Endodermal cell (in vitro differentiated cells): ENCODE data around the gene RANGRF. TPM values are rescaled to one million over a fixed set of nuclear protein-coding genes. Genes with fewer than 3 reads are reported as not detected.
A peak's percentile ranks its signal among the peaks of the same experiment; 100 is the strongest.

Experiments used
- DNase-seq: peaks from one replicate; pipeline ENCODE4 v3.0.0-alpha.2; 2017
- H3K27ac ChIP-seq: 2 replicates; pipeline ENCODE4 v1.5.1; 2013; ENCODE audit warnings: mild to moderate bottlenecking, low read depth, low read length, moderate library complexity
- H3K27me3 ChIP-seq: 2 replicates; pipeline ENCODE4 v1.6.1; 2013; ENCODE audit warnings: mild to moderate bottlenecking, low read length, moderate library complexity; ENCODE audit not compliant: insufficient read depth, control insufficient read depth, poor library complexity, severe bottlenecking
- H3K36me3 ChIP-seq: 2 replicates; pipeline ENCODE4 v1.7.0; 2013; ENCODE audit warnings: mild to moderate bottlenecking, low read length, moderate library complexity; ENCODE audit not compliant: control insufficient read depth, insufficient read depth
- H3K4me1 ChIP-seq: one replicate; pipeline ENCODE4 v1.7.0; 2013; ENCODE audit warnings: low read length; ENCODE audit not compliant: control insufficient read depth, insufficient read depth
- H3K4me3 ChIP-seq: 2 replicates; pipeline ENCODE4 v1.5.1; 2013; ENCODE audit warnings: mild to moderate bottlenecking, low read length, moderate library complexity
- H3K9ac ChIP-seq: 2 replicates; pipeline ENCODE4 v1.6.1; 2013; ENCODE audit warnings: mild to moderate bottlenecking, low read length, moderate library complexity; ENCODE audit not compliant: poor library complexity, severe bottlenecking; ENCODE audit errors: extremely low read depth
- H3K9me3 ChIP-seq: 2 replicates; pipeline ENCODE4 v1.6.1; 2013; ENCODE audit warnings: mild to moderate bottlenecking, low read length, moderate library complexity; ENCODE audit not compliant: control insufficient read depth
- H3K27ac Mint-ChIP-seq: 2 replicates; pipeline ENCODE4 v1.8.0; 2020; ENCODE audit warnings: mixed read lengths
- H3K27me3 Mint-ChIP-seq: 2 replicates; pipeline ENCODE4 v1.8.0; 2021; ENCODE audit warnings: mild to moderate bottlenecking, mixed read lengths; ENCODE audit not compliant: insufficient read depth
- H3K36me3 Mint-ChIP-seq: 2 replicates; pipeline ENCODE4 v1.8.0; 2020; ENCODE audit warnings: low read depth, mixed read lengths
- H3K4me1 Mint-ChIP-seq: 2 replicates; pipeline ENCODE4 v1.8.0; 2020; ENCODE audit warnings: mixed read lengths
- H3K4me3 Mint-ChIP-seq: 2 replicates; pipeline ENCODE4 v1.8.0; 2020; ENCODE audit warnings: mild to moderate bottlenecking, moderate library complexity, mixed read lengths
- H3K9me3 Mint-ChIP-seq: 2 replicates; pipeline ENCODE4 v1.8.0; 2020; ENCODE audit warnings: mild to moderate bottlenecking, mixed read lengths
- WGBS, 2 experiments: methylation state at CpG; one replicate each; pipeline versions ENCODE4 v1.1.5 to v1.1.7; 2013; ENCODE audit warnings: missing lambda C conversion rate in 2 of 2, mixed read lengths in 1 of 2; ENCODE audit not compliant: insufficient coverage in 1 of 2, insufficient read length in 1 of 2; 5-methylcytosine and 5-hydroxymethylcytosine counted together
- total RNA-seq, 2 donors: library from RNA; stranded (reverse); fragmentation: NEBNext Ultra II Directional in 1 of 2; extraction: Animal tissue kit (Norgen Biotek cat#: 25700) in 1 of 2; gene quantifications; 2 replicates in 1 of 2; 3 replicates in 1 of 2; pipeline ENCODE4 v1.2.1, GENCODE V29; 2021
- TF ChIP-seq, protein P1 (sequence below): fragments of 200-600 bp; sonication (generic); conservative IDR thresholded peaks from 2 replicates; pipeline ENCODE4 v1.5.0; 2021; ENCODE audit warnings: antibody characterized with exemption, mild to moderate bottlenecking

Gene RANGRF
- total RNA-seq, 2 donors from 2014 or later, result 34.0 to 36.3 TPM

DNA sequence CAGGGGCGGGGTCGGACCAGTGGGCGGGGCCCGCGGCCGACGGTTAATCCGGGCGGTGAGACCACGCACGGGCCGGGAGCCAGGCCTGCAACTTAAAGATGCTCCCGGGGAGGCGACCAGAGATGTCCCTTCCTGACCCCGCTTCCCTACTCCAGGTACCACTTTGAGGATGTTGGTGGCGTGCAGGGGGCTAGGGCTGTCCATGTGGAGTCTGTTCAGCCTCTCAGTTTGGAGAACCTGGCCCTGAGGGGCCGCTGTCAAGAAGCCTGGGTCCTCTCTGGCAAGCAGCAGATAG, 580 bp downstream of the RANGRF start:
- WGBS, 2 experiments, result 7 to 13% methylated on average over 6 to 17 of the region's 17 CpGs
- Mint-ChIP-seq H3K4me1 (peaks cover 13% of the 10 kb centered on the region), H3K27ac (peak overlapping the region; percentile 95), H3K36me3 (peaks cover 5% of the 10 kb centered on the region), H3K9me3 (no peaks in the 10 kb centered on the region), H3K4me3 (peak overlapping the region; percentile 88), H3K27me3 (no peaks in the 10 kb centered on the region)
- no peak for DNase-seq
- Histone ChIP-seq H3K4me1 (peaks cover 3% of the 10 kb centered on the region), H3K9me3 (no peaks in the 10 kb centered on the region), H3K36me3 (no peaks in the 10 kb centered on the region), H3K9ac (peak overlapping the region; percentile 72), H3K27ac (no peak overlapping the region), H3K27me3 (no peaks in the 10 kb centered on the region), H3K4me3 (peak overlapping the region; percentile 80)
- TF ChIP-seq, protein P1, sequence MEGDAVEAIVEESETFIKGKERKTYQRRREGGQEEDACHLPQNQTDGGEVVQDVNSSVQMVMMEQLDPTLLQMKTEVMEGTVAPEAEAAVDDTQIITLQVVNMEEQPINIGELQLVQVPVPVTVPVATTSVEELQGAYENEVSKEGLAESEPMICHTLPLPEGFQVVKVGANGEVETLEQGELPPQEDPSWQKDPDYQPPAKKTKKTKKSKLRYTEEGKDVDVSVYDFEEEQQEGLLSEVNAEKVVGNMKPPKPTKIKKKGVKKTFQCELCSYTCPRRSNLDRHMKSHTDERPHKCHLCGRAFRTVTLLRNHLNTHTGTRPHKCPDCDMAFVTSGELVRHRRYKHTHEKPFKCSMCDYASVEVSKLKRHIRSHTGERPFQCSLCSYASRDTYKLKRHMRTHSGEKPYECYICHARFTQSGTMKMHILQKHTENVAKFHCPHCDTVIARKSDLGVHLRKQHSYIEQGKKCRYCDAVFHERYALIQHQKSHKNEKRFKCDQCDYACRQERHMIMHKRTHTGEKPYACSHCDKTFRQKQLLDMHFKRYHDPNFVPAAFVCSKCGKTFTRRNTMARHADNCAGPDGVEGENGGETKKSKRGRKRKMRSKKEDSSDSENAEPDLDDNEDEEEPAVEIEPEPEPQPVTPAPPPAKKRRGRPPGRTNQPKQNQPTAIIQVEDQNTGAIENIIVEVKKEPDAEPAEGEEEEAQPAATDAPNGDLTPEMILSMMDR, result no peak

DNA sequence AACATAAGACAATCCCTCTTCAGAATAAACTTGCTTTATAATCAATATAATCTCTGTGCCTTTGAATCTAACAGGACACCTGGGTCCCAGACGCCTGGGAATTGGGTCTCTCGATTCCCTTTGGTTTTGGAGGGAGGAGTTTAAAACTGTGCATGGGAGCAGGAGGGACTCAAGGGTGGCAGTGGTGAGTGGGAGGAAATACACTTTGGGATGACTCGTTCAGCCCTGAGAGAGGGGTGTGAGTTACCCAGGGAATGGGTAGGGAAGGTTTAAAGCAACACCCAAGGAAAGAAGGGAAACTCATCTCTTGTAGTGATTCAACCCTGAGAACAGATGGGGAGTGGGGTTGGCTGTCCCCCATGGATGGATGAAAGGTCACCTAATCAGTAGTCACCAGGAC, 1.6 kb downstream of the RANGRF start:
- Histone ChIP-seq H3K27ac (no peak overlapping the region), H3K27me3 (no peaks in the 10 kb centered on the region), H3K36me3 (no peaks in the 10 kb centered on the region), H3K4me1 (peaks cover 10% of the 10 kb centered on the region), H3K9me3 (no peaks in the 10 kb centered on the region), H3K9ac (no peak overlapping the region), H3K4me3 (no peak overlapping the region)
- no peaks in the 10 kb centered on the region for H3K9me3 Mint-ChIP-seq
- TF ChIP-seq, protein P1, result no peak
- H3K4me3 Mint-ChIP-seq, result peak overlapping the region; percentile 88
- H3K4me1 Mint-ChIP-seq, result peaks cover 19% of the 10 kb centered on the region
- DNase-seq, result no peak
- 59 to 89% methylated on average over 1 to 3 of the region's 3 CpGs for WGBS, 2 experiments
- peaks cover 5% of the 10 kb centered on the region for H3K36me3 Mint-ChIP-seq
- H3K27me3 Mint-ChIP-seq, result no peaks in the 10 kb centered on the region
- no peak overlapping the region for H3K27ac Mint-ChIP-seq

DNA sequence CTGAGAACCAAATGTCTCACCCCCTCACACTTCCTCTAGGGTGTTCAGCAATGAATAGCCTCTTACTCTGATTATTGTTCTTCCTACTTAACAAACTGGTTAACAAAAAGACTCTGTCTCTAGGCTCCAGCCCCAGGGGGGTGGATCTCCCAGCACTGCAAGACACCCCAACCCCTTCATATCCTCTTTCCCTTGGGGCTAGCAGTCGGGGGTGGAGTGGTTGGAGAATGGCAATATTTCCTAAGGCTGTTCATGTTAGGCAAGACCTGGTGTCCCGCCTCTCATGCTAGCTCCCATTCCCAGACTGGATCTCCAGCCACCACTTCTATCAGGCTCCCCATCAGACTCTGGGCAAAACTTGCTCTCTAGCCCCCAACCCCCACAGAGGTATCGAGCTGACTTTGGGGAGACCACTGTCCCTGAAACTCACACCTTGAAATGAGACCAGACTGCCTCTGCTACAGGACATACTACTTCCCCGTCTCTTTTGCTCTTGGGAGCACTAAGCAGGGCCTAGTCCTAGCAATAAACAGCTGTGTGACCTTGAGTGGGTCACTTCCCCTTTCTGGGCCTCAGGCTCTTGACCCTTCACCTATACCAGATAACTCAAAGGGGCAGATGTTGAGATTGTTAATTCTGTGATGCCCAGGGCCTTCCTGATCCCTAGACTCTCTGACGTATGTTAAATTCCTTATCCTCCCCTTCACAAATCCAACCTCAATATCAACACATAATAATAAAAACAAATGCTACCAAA, 4.3 kb downstream of the RANGRF start:
- H3K27ac ChIP-seq, result no peak overlapping the region
- no peaks in the 10 kb centered on the region for H3K27me3 ChIP-seq
- H3K27ac Mint-ChIP-seq, result no peak overlapping the region
- peaks cover 5% of the 10 kb centered on the region for H3K36me3 Mint-ChIP-seq
- H3K9me3 ChIP-seq, result no peaks in the 10 kb centered on the region
- WGBS, 2 experiments, result 80 to 90% methylated on average over 2 to 5 of the region's 5 CpGs
- H3K36me3 ChIP-seq, result no peaks in the 10 kb centered on the region
- no peak overlapping the region for H3K9ac ChIP-seq
- H3K4me3 Mint-ChIP-seq, result no peak overlapping the region
- H3K27me3 Mint-ChIP-seq, result peaks cover 6% of the 10 kb centered on the region
- TF ChIP-seq, protein P1, result no peak
- peak; percentile 52 for DNase-seq
- no peaks in the 10 kb centered on the region for H3K9me3 Mint-ChIP-seq
- peaks cover 16% of the 10 kb centered on the region for H3K4me1 Mint-ChIP-seq
- peaks cover 10% of the 10 kb centered on the region for H3K4me1 ChIP-seq
- H3K4me3 ChIP-seq, result no peak overlapping the region
